Small intestine (tissue), 7 donors: ENCODE results near the gene LRRC27. TPM values are rescaled to one million over a fixed set of nuclear protein-coding genes. Genes with fewer than 3 reads are reported as not detected.
"Not testable (repeated sequence)": the region's sequence is repeated elsewhere in the genome, so short reads cannot be mapped to it uniquely, and the experiment has no call there.

Experiments used
- DNase-seq, 2 donors: peaks; one replicate each; pipeline versions ENCODE4 v3.0.0 to v3.0.0-alpha.2; 2013
- FAIRE-seq: peaks from 2 replicates; lab custom pipeline; 2012; peaks lifted over from hg19 to GRCh38; lab: Jason Lieb, UNC
- H3K27ac ChIP-seq, 3 donors: one replicate each; pipeline ENCODE4 v1.5.1; 2013; ENCODE audit warnings: low read length in 2 of 3, mild to moderate bottlenecking in 2 of 3, control low read depth in 1 of 3, inconsistent platforms in 1 of 3, low read depth in 1 of 3, moderate library complexity in 1 of 3
- H3K27me3 ChIP-seq, 3 donors: one replicate each; pipeline ENCODE4 v1.6.1; 2013; ENCODE audit warnings: low read length in 3 of 3, inconsistent platforms in 1 of 3; ENCODE audit not compliant: control insufficient read depth in 3 of 3, insufficient read depth in 3 of 3
- H3K36me3 ChIP-seq, 3 donors: one replicate each; pipeline ENCODE4 v1.6.1; 2013; ENCODE audit warnings: low read length in 3 of 3, inconsistent platforms in 1 of 3, low read depth in 1 of 3, mild to moderate bottlenecking in 1 of 3, moderate library complexity in 1 of 3; ENCODE audit not compliant: control insufficient read depth in 3 of 3, insufficient read depth in 2 of 3
- H3K4me1 ChIP-seq, 3 donors: one replicate each; pipeline ENCODE4 v1.6.1; 2013; ENCODE audit warnings: low read length in 2 of 3, inconsistent platforms in 1 of 3, low read depth in 1 of 3, mild to moderate bottlenecking in 1 of 3, moderate library complexity in 1 of 3; ENCODE audit not compliant: control insufficient read depth in 3 of 3, insufficient read depth in 2 of 3
- H3K4me3 ChIP-seq, 3 donors: one replicate each; pipeline ENCODE4 v1.5.1; 2013; ENCODE audit warnings: low read length in 3 of 3, control low read depth in 1 of 3, inconsistent platforms in 1 of 3, low read depth in 1 of 3, mild to moderate bottlenecking in 1 of 3, moderate library complexity in 1 of 3
- H3K9me3 ChIP-seq, 2 donors: one replicate each; pipeline ENCODE4 v1.6.1; 2013; ENCODE audit warnings: low read depth in 1 of 2, low read length in 1 of 2; ENCODE audit not compliant: control insufficient read depth in 2 of 2, insufficient read depth in 1 of 2
- WGBS, 3 donors: extraction: QIAGEN DNeasy Blood & Tissue Kit; methylation state at CpG; one replicate each; pipeline ENCODE4 v1.1.7; 2013; 5-methylcytosine and 5-hydroxymethylcytosine counted together
- polyA plus RNA-seq, 4 donors: library from polyadenylated mRNA; stranded (reverse) in 3 of 4; unstranded in 1 of 4; fragments of 200-250 nt in 3 of 4; fragments of 120-200 nt in 1 of 4; gene quantifications; one replicate each; pipeline versions ENCODE4 v1.2.1 to v1.2.3, GENCODE V29; 2013
- donor health status: healthy with polysubstance abuse.
- donor health status: control.
- donor health status: control.
- donor health status: Bipolar disorder and iron deficiency.
- donor health status: healthy.

The LRRC27 gene
- polyA plus RNA-seq, 4 donors: 4.7 to 14.1 (median 8.8) TPM

- Histone ChIP-seq H3K9me3 (peaks cover 0 to 2% of the 10 kb centered on the region in 2 donors), H3K27ac (no peak overlapping the region), H3K4me3 (no peak overlapping the region), H3K27me3 (no peaks in the 10 kb centered on the region), H3K36me3 (no peaks in the 10 kb centered on the region), H3K4me1 (no peaks in the 10 kb centered on the region)
- 80 to 85% (median 85%) methylated on average over 29 to 30 of the region's 30 CpGs for WGBS, 3 donors
- no peak for FAIRE-seq
- no peak for DNase-seq
These were observed 39.4 kb upstream of the LRRC27 start for GRCh38 chr10:132292287-132293200.

- DNase-seq: no peak
These were observed 38.7 kb upstream of the LRRC27 start for GRCh38 chr10:132293201-132293812.

GRCh38 chr10:132293813-132294520 is 38.0 kb upstream of the LRRC27 start:
- no peak for FAIRE-seq
- no peak overlapping the region for H3K27ac ChIP-seq
- 69 to 77% (median 77%) methylated on average over 25 of the region's 25 CpGs for WGBS, 3 donors
- no peak overlapping the region for H3K4me3 ChIP-seq
- no peak for DNase-seq
- H3K36me3 ChIP-seq: no peaks in the 10 kb centered on the region
- no peaks in the 10 kb centered on the region for H3K27me3 ChIP-seq
- H3K4me1 ChIP-seq: no peaks in the 10 kb centered on the region
- peaks cover 0 to 2% of the 10 kb centered on the region in 2 donors for H3K9me3 ChIP-seq

More at GRCh38 chr10:132293201-132293812, 38.7 kb upstream of the LRRC27 start:
- H3K27me3 ChIP-seq: no peaks in the 10 kb centered on the region
- no peak overlapping the region for H3K27ac ChIP-seq
- FAIRE-seq: no peak
- no peaks in the 10 kb centered on the region for H3K36me3 ChIP-seq
- H3K4me3 ChIP-seq: no peak overlapping the region
- WGBS, 3 donors: 59 to 63% (median 61%) methylated on average over 16 of the region's 16 CpGs
- H3K4me1 ChIP-seq: no peaks in the 10 kb centered on the region
- H3K9me3 ChIP-seq: peaks cover 0 to 2% of the 10 kb centered on the region in 2 donors

GRCh38 chr10:132294561-132295318 is 37.3 kb upstream of the LRRC27 start:
- Histone ChIP-seq H3K27me3 (no peaks in the 10 kb centered on the region), H3K36me3 (no peaks in the 10 kb centered on the region), H3K4me1 (no peaks in the 10 kb centered on the region), H3K4me3 (no peak overlapping the region), H3K27ac (no peak overlapping the region), H3K9me3 (peaks cover 0 to 2% of the 10 kb centered on the region in 2 donors)
- 53 to 64% (median 61%) methylated on average over 23 of the region's 23 CpGs for WGBS, 3 donors
- FAIRE-seq: no peak
- DNase-seq: no peak

- DNase-seq, H3K9me3 ChIP-seq, H3K27me3 ChIP-seq, H3K36me3 ChIP-seq, H3K4me1 ChIP-seq, FAIRE-seq, H3K4me3 ChIP-seq, H3K27ac ChIP-seq: not testable (repeated sequence)
- WGBS, 3 donors: 91 to 94% (median 92%) methylated on average over 23 of the region's 23 CpGs
These were observed 36.5 kb upstream of the LRRC27 start for GRCh38 chr10:132295481-132295880.

GRCh38 chr10:132296666-132297443 is 35.1 kb upstream of the LRRC27 start:
- H3K36me3 ChIP-seq: no peaks in the 10 kb centered on the region
- 83 to 86% (median 84%) methylated on average over 27 to 28 of the region's 28 CpGs for WGBS, 3 donors
- H3K4me1 ChIP-seq: no peaks in the 10 kb centered on the region
- DNase-seq (no peak), FAIRE-seq (no peak)
- H3K4me3 ChIP-seq: no peak overlapping the region
- no peaks in the 10 kb centered on the region for H3K27me3 ChIP-seq
- H3K27ac ChIP-seq: no peak overlapping the region
- no peaks in the 10 kb centered on the region for H3K9me3 ChIP-seq

- no peaks in the 10 kb centered on the region for H3K36me3 ChIP-seq
- H3K4me3 ChIP-seq: no peak overlapping the region
- no peak for FAIRE-seq
- no peaks in the 10 kb centered on the region for H3K4me1 ChIP-seq
- H3K9me3 ChIP-seq: no peaks in the 10 kb centered on the region
- no peak for DNase-seq
- H3K27me3 ChIP-seq: peaks cover 0 to under 1% (median 0%) of the 10 kb centered on the region in 3 donors
- H3K27ac ChIP-seq: no peak overlapping the region
- WGBS, 3 donors: 19 to 29% (median 25%) methylated on average over 9 of the region's 9 CpGs
These were observed 34.5 kb upstream of the LRRC27 start for GRCh38 chr10:132297526-132297925.
